ENCODE results near the gene MAPT.

- no peak for TF ChIP-seq CTCF (IDR thresholded peaks at IDR 0.05 in 4 of 5, conservative IDR thresholded peaks at IDR 0.05 in 1 of 5)
- no peak for TF ChIP-seq POLR2A (IDR thresholded peaks at IDR 0.05)
These were observed 7.5 kb upstream of the MAPT start for GRCh38 chr17:45886852-45887251.
